Activated T-cell treated with anti-CD3 and anti-CD28 coated beads, Interleukin-2, amount 50 U/mL, for 4 hours (primary cell): ENCODE data around the gene AGBL1. TPM values are rescaled to one million over a fixed set of nuclear protein-coding genes. Genes with fewer than 3 reads are reported as not detected.

Experiments used
- ATAC-seq, 2 donors: fragments of 200-7000 bp; cut with Tn5 transposase; one replicate each; pipeline ENCODE4 v1.10.0; 2021
- DNase-seq: peaks from one replicate; pipeline ENCODE4 v3.0.0-alpha.2; 2020
- H3K27me3 Mint-ChIP-seq: one replicate; pipeline ENCODE4 v1.8.0; 2021; ENCODE audit warnings: low read depth, mixed read lengths
- H3K36me3 Mint-ChIP-seq: one replicate; pipeline ENCODE4 v1.8.0; 2022; ENCODE audit warnings: mixed read lengths; ENCODE audit not compliant: insufficient read depth
- H3K4me1 Mint-ChIP-seq: one replicate; pipeline ENCODE4 v1.8.0; 2021; ENCODE audit warnings: low read depth, mixed read lengths
- H3K4me3 Mint-ChIP-seq: one replicate; pipeline ENCODE4 v1.8.0; 2021; ENCODE audit warnings: mild to moderate bottlenecking, moderate library complexity, mixed read lengths
- H3K9me3 Mint-ChIP-seq: one replicate; pipeline ENCODE4 v1.8.0; 2021; ENCODE audit warnings: mixed read lengths
- total RNA-seq, 3 donors: library from RNA; stranded (reverse); gene quantifications; one replicate each; pipeline ENCODE4 v1.2.1, GENCODE V29; 2021

AGBL1 gene
- total RNA-seq, 3 donors from 2014 or later: 0.05 TPM; not detected in 2

DNA sequence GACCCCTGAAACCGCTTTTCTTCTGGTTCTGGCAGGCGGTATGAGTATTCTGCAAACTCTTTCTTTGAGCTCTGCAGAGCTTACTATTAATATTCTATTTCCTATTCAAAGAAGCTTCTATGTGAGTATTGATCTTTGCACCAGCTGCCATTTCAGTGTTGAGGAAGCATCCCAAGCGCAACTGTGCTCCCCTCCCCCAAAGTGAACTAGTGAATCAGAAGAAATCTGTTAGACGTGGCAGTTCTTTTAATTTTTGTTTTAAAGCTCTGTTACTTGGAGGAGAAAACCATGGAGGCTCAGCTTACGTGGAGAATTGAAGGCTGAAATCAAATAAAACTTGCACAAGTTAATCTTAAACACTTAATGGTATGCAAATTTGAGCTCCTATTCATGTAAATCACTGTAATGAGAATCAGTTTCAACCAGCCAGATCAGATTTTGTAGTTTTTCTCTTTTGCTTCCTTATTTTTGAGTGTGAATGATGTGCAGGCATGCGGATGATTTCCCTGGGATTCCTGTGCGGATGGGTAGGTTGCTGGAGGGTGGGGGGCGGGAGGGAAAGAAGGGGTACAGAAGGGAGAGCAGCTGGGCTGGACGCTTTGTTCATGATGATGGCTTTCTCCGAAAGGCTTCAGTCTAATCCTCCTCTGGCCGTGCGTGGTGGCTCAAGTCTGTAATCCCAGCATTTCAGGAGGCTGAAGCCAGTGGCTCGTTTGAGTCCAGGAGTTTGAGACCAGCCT, 16.1 kb upstream of the AGBL1 start:
- DNase-seq (no peak), ATAC-seq (no peak)
- Mint-ChIP-seq H3K4me1 (no peaks in the 10 kb centered on the region), H3K27me3 (peaks cover 21% of the 10 kb centered on the region), H3K9me3 (peaks cover 12% of the 10 kb centered on the region), H3K36me3 (no peaks in the 10 kb centered on the region), H3K4me3 (no peak overlapping the region)

DNA sequence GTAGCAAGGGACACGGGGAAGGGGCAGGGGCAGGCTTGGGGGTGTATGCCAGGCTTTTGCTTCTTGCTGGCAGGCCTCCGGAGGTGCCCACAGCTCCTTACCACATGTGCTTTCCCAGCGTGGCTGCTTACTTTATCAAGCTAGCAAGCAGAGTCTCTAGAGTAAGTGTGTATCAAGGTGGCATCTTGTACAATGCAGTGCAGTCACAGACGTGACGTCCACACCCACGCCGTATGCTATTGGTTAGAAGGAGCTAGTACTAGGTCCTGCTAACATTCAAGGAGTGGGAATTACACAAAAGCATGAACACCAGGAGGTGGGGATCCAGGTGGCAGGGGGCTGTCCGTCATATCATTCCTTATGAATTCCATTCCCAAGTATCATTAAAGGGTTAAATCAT, 15.3 kb upstream of the AGBL1 start:
- Mint-ChIP-seq H3K9me3 (peaks cover 12% of the 10 kb centered on the region), H3K27me3 (peaks cover 21% of the 10 kb centered on the region), H3K4me1 (no peaks in the 10 kb centered on the region), H3K4me3 (no peak overlapping the region), H3K36me3 (no peaks in the 10 kb centered on the region)
- no peak for ATAC-seq
- no peak for DNase-seq

DNA sequence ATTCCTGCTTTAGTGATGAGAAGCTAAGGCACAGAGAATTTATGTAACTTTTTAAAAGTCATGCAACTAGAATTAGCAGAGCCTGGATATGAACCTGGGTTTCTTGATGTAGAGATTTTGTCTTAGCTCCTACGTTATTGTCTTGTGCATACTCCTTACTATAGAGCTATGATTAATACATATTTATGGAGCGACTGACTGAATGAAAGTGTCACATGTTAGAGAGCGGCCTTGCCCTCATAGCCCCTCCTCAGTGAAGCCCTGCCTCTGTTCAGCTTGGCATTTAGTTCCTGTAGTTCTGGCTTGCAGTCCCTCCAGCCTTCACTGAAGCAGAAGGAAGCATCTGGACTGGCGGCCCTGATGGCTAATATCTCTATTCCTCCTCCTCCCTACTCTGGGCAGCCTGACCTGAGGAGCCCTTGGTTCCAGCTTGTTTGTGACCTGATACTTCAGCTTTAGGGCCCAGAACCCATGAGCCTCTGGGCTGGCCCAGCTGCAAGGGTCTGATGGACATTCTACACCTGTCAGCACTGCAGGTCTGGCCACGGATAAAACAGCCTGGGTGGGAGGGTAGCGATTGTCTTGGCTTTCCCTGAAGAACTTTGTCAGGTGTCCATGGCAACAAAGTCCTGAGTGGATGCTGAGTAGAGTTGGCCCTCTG, 13.4 kb upstream of the AGBL1 start:
- H3K4me3 Mint-ChIP-seq: no peak overlapping the region
- H3K4me1 Mint-ChIP-seq: no peaks in the 10 kb centered on the region
- H3K9me3 Mint-ChIP-seq: peaks cover 12% of the 10 kb centered on the region
- ATAC-seq (no peak), DNase-seq (no peak)
- peaks cover 14% of the 10 kb centered on the region for H3K27me3 Mint-ChIP-seq
- no peaks in the 10 kb centered on the region for H3K36me3 Mint-ChIP-seq

DNA sequence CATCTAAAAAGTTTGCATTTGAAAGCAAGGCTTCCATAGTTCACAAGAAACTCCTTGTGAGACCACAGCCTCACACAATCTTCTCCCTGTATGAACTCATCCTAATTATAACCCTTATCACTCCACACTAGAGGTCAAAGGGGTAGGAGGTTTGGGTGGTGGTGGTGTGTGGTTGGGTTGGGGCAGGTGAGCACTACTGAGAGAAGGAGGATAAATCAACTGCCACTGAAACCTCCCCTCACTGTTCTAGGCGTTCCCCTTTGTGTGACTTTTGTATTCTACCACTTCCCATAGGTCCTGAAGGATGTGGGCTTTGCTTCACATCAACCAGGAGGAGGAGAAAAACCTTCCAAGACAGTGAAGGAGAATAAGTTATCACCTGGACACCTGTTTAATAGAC, 6.4 kb upstream of the AGBL1 start:
- Mint-ChIP-seq H3K4me1 (no peaks in the 10 kb centered on the region), H3K36me3 (no peaks in the 10 kb centered on the region), H3K4me3 (no peak overlapping the region), H3K9me3 (no peaks in the 10 kb centered on the region), H3K27me3 (peaks cover 4% of the 10 kb centered on the region)
- DNase-seq (no peak), ATAC-seq (no peak)

DNA sequence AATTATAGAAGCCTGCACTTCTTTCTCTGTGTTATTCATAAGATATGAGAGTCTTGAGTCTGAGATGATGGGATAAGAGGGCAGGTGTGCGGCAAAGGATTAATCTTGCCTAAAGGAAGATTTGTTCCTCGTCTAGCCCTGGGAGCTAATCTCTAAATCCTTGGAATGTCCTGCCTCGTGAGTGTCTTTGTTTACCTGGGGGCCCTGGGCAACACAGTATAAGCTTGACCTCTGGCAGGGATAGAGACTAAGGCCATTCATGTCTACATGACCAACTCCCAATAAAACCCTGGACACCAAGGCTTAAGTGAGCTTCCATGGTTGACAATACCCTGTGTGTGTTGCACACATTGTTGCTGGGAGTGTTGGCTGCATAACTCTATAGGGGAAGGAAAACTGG, 3.2 kb upstream of the AGBL1 start:
- ATAC-seq (no peak), DNase-seq (no peak)
- no peaks in the 10 kb centered on the region for H3K36me3 Mint-ChIP-seq
- H3K9me3 Mint-ChIP-seq: no peaks in the 10 kb centered on the region
- H3K27me3 Mint-ChIP-seq: peaks cover 4% of the 10 kb centered on the region
- no peak overlapping the region for H3K4me3 Mint-ChIP-seq
- no peaks in the 10 kb centered on the region for H3K4me1 Mint-ChIP-seq

DNA sequence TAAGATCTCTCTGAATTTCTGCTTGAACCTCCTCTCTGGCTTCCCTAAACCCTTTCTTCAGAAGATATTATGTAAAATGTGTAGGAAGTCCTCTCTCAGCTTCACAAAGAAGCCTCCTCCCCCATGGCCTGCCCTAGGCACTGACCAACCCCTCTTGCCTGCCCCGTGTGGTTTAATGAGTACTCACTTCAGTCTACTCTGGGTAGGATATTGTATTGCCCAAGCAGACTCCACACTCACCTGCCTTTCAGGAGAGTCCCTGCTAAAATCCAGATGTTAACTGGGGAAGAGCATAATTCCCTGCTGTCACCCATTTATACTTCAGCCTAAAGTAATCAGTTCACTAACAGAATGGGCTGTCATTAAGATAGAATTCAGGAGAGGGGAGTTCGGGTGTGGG, 2.6 kb upstream of the AGBL1 start:
- Mint-ChIP-seq H3K36me3 (no peaks in the 10 kb centered on the region), H3K9me3 (no peaks in the 10 kb centered on the region), H3K4me1 (no peaks in the 10 kb centered on the region), H3K4me3 (no peak overlapping the region), H3K27me3 (peaks cover 4% of the 10 kb centered on the region)
- no peak for DNase-seq
- ATAC-seq: no peak

DNA sequence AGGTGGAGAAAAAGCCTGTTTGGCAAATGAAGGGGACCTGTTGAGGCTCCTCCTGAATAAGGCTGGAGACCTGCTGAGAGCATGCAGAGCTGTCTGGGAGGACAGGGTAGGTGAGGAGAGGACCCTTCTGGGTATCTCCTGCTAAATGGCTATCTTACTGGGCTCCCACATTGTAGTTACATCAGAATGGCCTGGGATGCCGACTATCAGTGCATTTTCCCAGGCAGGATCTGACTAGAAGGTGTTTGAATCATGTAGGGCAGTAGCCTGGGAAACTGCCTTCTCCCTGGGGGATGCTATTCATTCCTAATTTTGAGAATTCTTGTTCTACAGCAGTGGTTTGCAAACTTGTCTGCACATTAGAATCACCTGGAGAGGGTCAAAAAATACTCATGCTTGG, 631 bp downstream of the AGBL1 start:
- ATAC-seq: no peak

DNA sequence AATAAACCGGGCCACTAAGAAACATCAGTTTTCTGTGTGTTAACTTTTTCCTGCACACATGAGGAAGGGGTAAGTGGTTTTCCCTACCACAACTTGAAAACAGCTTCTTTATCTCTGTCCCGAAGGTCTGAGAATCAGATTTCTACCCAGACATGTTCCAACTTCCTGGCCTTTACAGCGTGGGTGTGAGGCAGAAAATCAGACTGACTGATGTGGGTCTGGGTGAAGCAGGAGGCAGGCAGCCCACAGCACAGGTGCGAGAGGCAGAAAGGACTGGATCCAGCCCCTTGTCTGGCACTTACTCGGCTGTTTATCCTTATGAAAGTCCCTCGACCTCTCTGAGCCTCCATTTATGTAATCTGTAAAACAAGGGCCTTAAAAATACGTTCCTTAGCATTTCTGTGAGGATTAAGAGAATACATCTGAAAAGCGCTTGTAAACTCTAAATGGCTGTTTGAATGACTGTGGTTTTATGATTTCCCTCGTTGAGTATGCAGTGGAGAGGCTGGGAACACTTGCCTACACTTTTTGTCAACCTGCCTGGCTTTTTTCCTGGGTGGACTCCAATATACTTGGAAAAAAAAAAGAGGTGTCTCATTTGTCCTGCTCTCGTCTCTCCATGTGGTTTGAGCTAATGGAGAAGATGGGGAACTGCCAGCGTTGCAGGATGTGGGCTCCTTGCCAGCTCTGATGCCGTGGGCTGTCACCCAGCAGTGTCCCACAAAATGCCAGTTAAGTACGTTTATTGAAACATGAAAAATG, 3.1 kb downstream of the AGBL1 start:
- H3K36me3 Mint-ChIP-seq: no peaks in the 10 kb centered on the region
- H3K4me3 Mint-ChIP-seq: no peak overlapping the region
- ATAC-seq (peak in 1 of 2 donors; percentile 37), DNase-seq (no peak)
- peaks cover 2% of the 10 kb centered on the region for H3K4me1 Mint-ChIP-seq
- H3K27me3 Mint-ChIP-seq: no peaks in the 10 kb centered on the region
- H3K9me3 Mint-ChIP-seq: no peaks in the 10 kb centered on the region

More for the DNA sequence above, 631 bp downstream of the AGBL1 start:
- no peaks in the 10 kb centered on the region for H3K36me3 Mint-ChIP-seq
- H3K9me3 Mint-ChIP-seq: no peaks in the 10 kb centered on the region
- DNase-seq: no peak
- H3K4me1 Mint-ChIP-seq: peaks cover 2% of the 10 kb centered on the region
- no peaks in the 10 kb centered on the region for H3K27me3 Mint-ChIP-seq
- H3K4me3 Mint-ChIP-seq: no peak overlapping the region

DNA sequence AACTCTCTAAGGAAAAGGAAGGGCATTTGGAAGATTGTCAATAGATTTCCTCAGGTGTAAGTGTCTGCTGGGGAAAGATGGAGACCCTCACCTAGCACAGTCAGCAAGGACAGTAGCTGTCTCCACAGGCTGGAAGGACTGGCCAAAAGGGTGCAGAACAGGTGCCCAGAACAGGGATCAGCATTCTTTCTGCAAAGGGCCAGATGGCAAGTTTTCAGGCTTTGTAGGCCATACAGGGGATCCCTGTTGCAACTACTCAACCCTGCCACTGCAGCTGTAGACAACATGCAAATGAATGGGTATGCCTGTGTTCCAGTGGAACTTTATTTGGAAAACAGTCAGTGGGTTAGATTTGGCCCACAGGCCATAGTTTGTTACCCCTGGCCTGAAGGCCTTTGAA, 8.1 kb downstream of the AGBL1 start:
- DNase-seq (no peak), ATAC-seq (no peak)
- Mint-ChIP-seq H3K4me3 (no peak overlapping the region), H3K27me3 (peaks cover 6% of the 10 kb centered on the region), H3K36me3 (no peaks in the 10 kb centered on the region), H3K9me3 (no peaks in the 10 kb centered on the region), H3K4me1 (peaks cover 2% of the 10 kb centered on the region)

DNA sequence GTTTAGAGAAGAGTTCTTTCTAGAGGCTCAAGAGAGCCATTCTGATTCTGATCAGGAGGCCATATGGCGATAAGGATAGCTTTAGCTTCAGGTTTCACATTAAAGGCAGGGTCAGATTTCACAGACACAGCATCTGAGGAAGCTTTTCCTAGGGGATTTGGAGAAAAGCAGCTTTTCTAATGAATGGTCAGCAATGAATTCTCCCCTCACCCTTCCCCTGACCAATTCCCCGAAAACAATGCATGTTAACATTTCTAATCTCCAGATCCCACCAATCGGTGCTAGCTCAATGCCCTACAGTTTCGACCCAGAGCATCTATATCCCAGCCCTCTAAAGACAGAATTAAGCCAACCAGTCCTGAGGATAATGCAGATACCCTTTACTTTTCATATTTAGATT, 9.8 kb downstream of the AGBL1 start:
- Mint-ChIP-seq H3K4me1 (no peaks in the 10 kb centered on the region), H3K36me3 (no peaks in the 10 kb centered on the region), H3K9me3 (no peaks in the 10 kb centered on the region), H3K4me3 (no peak overlapping the region), H3K27me3 (peaks cover 7% of the 10 kb centered on the region)
- DNase-seq (no peak), ATAC-seq (no peak)

DNA sequence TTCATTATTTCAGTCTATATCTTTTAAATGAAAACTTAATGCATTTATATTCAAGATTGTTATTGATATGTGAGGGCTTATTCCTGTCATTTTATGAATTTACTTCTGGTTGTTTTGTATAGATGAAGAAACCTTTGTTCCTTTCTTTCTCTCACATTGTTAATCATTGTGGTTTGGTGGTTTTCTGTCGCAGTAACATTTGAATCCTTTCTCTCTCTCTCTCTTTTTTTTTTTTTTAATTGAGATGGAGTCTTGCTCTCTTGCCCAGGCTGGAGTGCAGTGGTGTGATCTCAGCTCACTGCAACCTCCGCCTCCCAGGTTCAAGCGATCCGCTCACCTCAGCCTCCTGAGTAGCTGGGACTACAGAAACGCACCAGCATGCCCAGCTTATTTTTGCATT, 22.1 kb downstream of the AGBL1 start:
- ATAC-seq (no peak), DNase-seq (no peak)
- Mint-ChIP-seq H3K4me3 (no peak overlapping the region), H3K27me3 (peaks cover 22% of the 10 kb centered on the region), H3K36me3 (no peaks in the 10 kb centered on the region), H3K9me3 (peaks cover 19% of the 10 kb centered on the region), H3K4me1 (no peaks in the 10 kb centered on the region)

DNA sequence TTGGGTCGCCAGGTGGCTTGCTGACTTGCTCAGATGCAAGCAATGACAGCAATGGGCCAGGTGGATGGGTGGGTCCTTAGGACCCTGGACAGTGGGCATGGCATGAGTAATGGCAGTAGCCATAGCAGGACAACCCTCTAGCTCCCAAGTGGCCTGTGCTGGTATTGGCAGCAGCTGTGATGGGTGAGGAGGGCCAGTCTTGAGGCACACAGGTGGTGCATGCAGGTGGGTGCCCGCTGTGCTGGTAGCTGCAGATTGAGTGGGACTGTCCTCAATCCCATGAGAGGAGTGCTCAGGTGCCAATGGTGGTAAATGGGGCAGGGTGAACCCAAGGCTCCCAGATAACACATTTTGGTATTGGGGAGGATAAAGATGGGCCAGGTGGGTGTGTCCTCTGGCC, 24.2 kb downstream of the AGBL1 start:
- Mint-ChIP-seq H3K9me3 (peaks cover 16% of the 10 kb centered on the region), H3K27me3 (peaks cover 27% of the 10 kb centered on the region), H3K36me3 (no peaks in the 10 kb centered on the region), H3K4me3 (no peak overlapping the region), H3K4me1 (no peaks in the 10 kb centered on the region)
- DNase-seq (no peak), ATAC-seq (no peak)

DNA sequence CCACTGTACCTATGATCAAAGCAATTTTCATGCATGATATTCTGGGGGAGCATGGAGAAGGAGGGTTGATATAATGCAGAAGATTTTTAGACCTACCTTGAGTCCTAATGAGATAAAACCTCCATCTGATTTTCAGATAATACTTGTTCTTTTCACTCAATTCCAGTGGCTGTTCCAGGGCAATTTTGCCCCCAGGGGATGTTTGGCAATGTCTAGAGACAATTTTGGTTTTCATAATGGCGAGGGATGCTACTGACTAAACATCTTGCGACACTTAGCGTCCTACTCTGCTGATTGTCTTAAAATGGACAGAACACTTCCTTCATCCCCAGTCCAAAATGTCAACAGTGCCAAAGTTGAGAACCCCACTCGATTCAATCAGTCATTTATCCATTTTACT, 26.6 kb downstream of the AGBL1 start:
- Mint-ChIP-seq H3K27me3 (peaks cover 33% of the 10 kb centered on the region), H3K4me1 (no peaks in the 10 kb centered on the region), H3K4me3 (no peak overlapping the region), H3K36me3 (no peaks in the 10 kb centered on the region), H3K9me3 (peaks cover 16% of the 10 kb centered on the region)
- DNase-seq: no peak
- no peak for ATAC-seq

DNA sequence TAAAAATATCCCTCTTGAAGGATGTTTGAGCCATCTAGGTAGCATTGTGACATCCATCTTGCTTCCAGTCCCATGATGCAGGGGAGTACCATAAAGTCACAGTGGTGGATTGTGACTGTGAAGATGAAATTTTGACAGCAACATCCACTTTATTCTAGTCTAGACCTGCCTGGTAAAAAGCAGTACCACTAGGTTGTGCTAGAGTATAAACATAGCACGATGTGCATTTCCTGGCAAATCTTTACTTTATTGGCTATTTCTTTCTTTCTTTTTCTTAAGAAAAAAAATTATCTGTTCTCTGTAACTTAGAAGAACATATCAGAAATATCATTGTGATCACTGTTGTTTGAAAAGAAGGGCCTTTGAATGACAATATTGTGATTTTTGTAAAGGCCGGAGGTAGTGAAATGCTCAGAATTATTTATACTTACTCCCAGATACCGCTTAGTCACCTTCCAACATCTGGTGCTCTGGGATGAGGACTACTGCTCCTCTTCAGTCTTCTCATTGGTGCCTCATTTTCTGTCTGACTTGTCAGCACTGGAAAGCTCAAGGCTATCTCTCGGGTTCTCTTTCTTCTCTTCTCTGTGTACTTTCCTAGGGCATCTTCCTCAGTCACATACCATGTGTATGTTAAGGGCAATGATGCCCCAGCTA, 35.6 kb downstream of the AGBL1 start:
- Mint-ChIP-seq H3K36me3 (no peaks in the 10 kb centered on the region), H3K4me1 (no peaks in the 10 kb centered on the region), H3K27me3 (peaks cover 10% of the 10 kb centered on the region), H3K9me3 (no peaks in the 10 kb centered on the region), H3K4me3 (no peak overlapping the region)
- ATAC-seq (no peak), DNase-seq (no peak)
